ENCODE measurements around the gene SLC12A6.

SLC12A6 gene

DNA sequence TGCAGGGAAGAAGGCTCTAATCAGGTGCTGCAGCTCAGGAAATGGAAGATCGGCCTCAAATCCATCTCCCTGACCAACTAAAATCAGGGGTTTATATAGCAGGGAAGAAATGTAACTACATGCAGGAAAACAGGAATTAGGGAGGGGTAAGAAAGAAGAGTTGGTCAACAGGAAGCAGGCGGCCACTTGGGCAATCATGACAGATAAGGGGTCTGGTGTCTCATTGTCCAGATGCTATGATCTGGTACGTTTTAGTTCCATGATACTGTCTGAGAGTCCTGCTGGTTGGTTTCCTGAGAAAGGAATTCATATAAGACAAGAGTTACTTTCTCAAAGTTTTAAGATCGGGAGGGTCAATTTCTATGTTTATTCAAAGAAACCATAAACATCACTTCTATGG is 151.9 kb downstream of the SLC12A6 start:
- DNase-seq (ENCODE audit: extremely low read depth, insufficient read length): no peak
- TF ChIP-seq CTCF (IDR thresholded peaks at IDR 0.05; ENCODE audit: insufficient read depth, low read length, poor library complexity, severe bottlenecking): no peak
- H3K4me3 ChIP-seq (replicated peaks; ENCODE audit: low read depth, low read length): no peak overlapping the region
- H3K36me3 ChIP-seq (ENCODE audit: control insufficient read depth, insufficient read depth, low read length): no peaks in the 10 kb centered on the region; the same call in none of the 2 replicates
- no peaks in the 10 kb centered on the region for H3K27me3 ChIP-seq (replicated peaks; ENCODE audit: control insufficient read depth, insufficient read depth, low read length)

GRCh38 chr15:34182942-34183341 is 154.6 kb downstream of the SLC12A6 start:
- Histone ChIP-seq H3K27me3 (replicated peaks; ENCODE audit: control insufficient read depth, insufficient read depth, low read length) (no peaks in the 10 kb centered on the region), H3K4me3 (replicated peaks; ENCODE audit: low read depth, low read length) (no peak overlapping the region), H3K36me3 (ENCODE audit: control insufficient read depth, insufficient read depth, low read length) (no peaks in the 10 kb centered on the region; the same call in none of the 2 replicates)
- TF ChIP-seq CTCF (IDR thresholded peaks at IDR 0.05; ENCODE audit: insufficient read depth, low read length, poor library complexity, severe bottlenecking): no peak
- no peak for DNase-seq (ENCODE audit: extremely low read depth, insufficient read length)
